Measurements from ENCODE around the gene PRAME. TPM values are rescaled to one million over a fixed set of nuclear protein-coding genes. Genes with fewer than 3 reads are reported as not detected.
A peak's percentile ranks its signal among the peaks of the same experiment; 100 is the strongest.
"Not testable (repeated sequence)": the region's sequence is repeated elsewhere in the genome, so short reads cannot be mapped to it uniquely, and the experiment has no call there.

Gene PRAME
- total RNA-seq, 1 donor from 2014 or later = not detected

GRCh38 chr22:22591348-22592299 is 32.6 kb upstream of the PRAME start:
- Mint-ChIP-seq H3K4me3 (no peak overlapping the region), H3K4me1 (peaks cover 3% of the 10 kb centered on the region), H3K36me3 (ENCODE audit: low read depth) (no peaks in the 10 kb centered on the region), H3K27ac (no peak overlapping the region), H3K9me3 (no peaks in the 10 kb centered on the region), H3K27me3 (peaks cover 17% of the 10 kb centered on the region)
- intact Hi-C loops (cut with micrococcal nuclease) = no loop called here
- DNase-seq = peak; percentile 38

GRCh38 chr22:22590136-22590891 is 31.2 kb upstream of the PRAME start:
- H3K4me3 Mint-ChIP-seq = no peak overlapping the region
- peaks cover 17% of the 10 kb centered on the region for H3K27me3 Mint-ChIP-seq
- no peaks in the 10 kb centered on the region for H3K9me3 Mint-ChIP-seq
- no peaks in the 10 kb centered on the region for H3K36me3 Mint-ChIP-seq (ENCODE audit: low read depth)
- H3K27ac Mint-ChIP-seq = no peak overlapping the region
- peaks cover 3% of the 10 kb centered on the region for H3K4me1 Mint-ChIP-seq
- intact Hi-C loops (cut with micrococcal nuclease) = no loop called here
- DNase-seq = peak; percentile 49

GRCh38 chr22:22588485-22589164 is 29.6 kb upstream of the PRAME start:
- intact Hi-C loops (cut with micrococcal nuclease) = no loop called here
- H3K4me1 Mint-ChIP-seq = peaks cover 2% of the 10 kb centered on the region
- no peaks in the 10 kb centered on the region for H3K36me3 Mint-ChIP-seq (ENCODE audit: low read depth)
- peaks cover 20% of the 10 kb centered on the region for H3K27me3 Mint-ChIP-seq
- DNase-seq = no peak
- H3K4me3 Mint-ChIP-seq = no peak overlapping the region
- H3K27ac Mint-ChIP-seq = no peak overlapping the region
- no peaks in the 10 kb centered on the region for H3K9me3 Mint-ChIP-seq

GRCh38 chr22:22587577-22588188 is 28.6 kb upstream of the PRAME start:
- no peak overlapping the region for H3K4me3 Mint-ChIP-seq
- DNase-seq = peak; percentile 36
- intact Hi-C loops (cut with micrococcal nuclease) = no loop called here
- peaks cover 2% of the 10 kb centered on the region for H3K4me1 Mint-ChIP-seq
- H3K9me3 Mint-ChIP-seq = no peaks in the 10 kb centered on the region
- no peaks in the 10 kb centered on the region for H3K36me3 Mint-ChIP-seq (ENCODE audit: low read depth)
- peaks cover 21% of the 10 kb centered on the region for H3K27me3 Mint-ChIP-seq
- H3K27ac Mint-ChIP-seq = no peak overlapping the region

- intact Hi-C loops (cut with micrococcal nuclease) = no loop called here
- Mint-ChIP-seq H3K9me3 (no peaks in the 10 kb centered on the region), H3K27ac (no peak overlapping the region), H3K4me1 (peaks cover 2% of the 10 kb centered on the region), H3K27me3 (peaks cover 12% of the 10 kb centered on the region), H3K4me3 (no peak overlapping the region), H3K36me3 (ENCODE audit: low read depth) (no peaks in the 10 kb centered on the region)
- DNase-seq = no peak
Measured at GRCh38 chr22:22584722-22585121, 25.7 kb upstream of the PRAME start.

GRCh38 chr22:22583030-22583429 is 24.0 kb upstream of the PRAME start:
- Mint-ChIP-seq H3K36me3 (ENCODE audit: low read depth) (no peaks in the 10 kb centered on the region), H3K4me3 (no peak overlapping the region), H3K27ac (no peak overlapping the region), H3K9me3 (no peaks in the 10 kb centered on the region), H3K4me1 (no peaks in the 10 kb centered on the region), H3K27me3 (peaks cover 10% of the 10 kb centered on the region)
- intact Hi-C loops (cut with micrococcal nuclease) = no loop called here
- no peak for DNase-seq

GRCh38 chr22:22581524-22581923 is 22.5 kb upstream of the PRAME start:
- intact Hi-C loops (cut with micrococcal nuclease); H3K27ac Mint-ChIP-seq; H3K4me1 Mint-ChIP-seq; H3K9me3 Mint-ChIP-seq; H3K4me3 Mint-ChIP-seq; H3K36me3 Mint-ChIP-seq (ENCODE audit: low read depth); DNase-seq: not testable (repeated sequence)
- peaks cover 12% of the 10 kb centered on the region for H3K27me3 Mint-ChIP-seq

GRCh38 chr22:22579869-22580604 is 21.0 kb upstream of the PRAME start:
- no peak overlapping the region for H3K27ac Mint-ChIP-seq
- H3K9me3 Mint-ChIP-seq = no peaks in the 10 kb centered on the region
- H3K4me3 Mint-ChIP-seq = no peak overlapping the region
- intact Hi-C loops (cut with micrococcal nuclease) = loop anchor here (5.0 kb wide), 1 partner anchor 118 kb away; no protein-coding TSS in a partner anchor
- DNase-seq = no peak
- H3K36me3 Mint-ChIP-seq (ENCODE audit: low read depth) = no peaks in the 10 kb centered on the region
- peaks cover 14% of the 10 kb centered on the region for H3K27me3 Mint-ChIP-seq
- H3K4me1 Mint-ChIP-seq = no peaks in the 10 kb centered on the region

- no peaks in the 10 kb centered on the region for H3K36me3 Mint-ChIP-seq (ENCODE audit: low read depth)
- no peaks in the 10 kb centered on the region for H3K9me3 Mint-ChIP-seq
- no peaks in the 10 kb centered on the region for H3K4me1 Mint-ChIP-seq
- peaks cover 20% of the 10 kb centered on the region for H3K27me3 Mint-ChIP-seq
- no peak for DNase-seq
- H3K27ac Mint-ChIP-seq = no peak overlapping the region
- H3K4me3 Mint-ChIP-seq = no peak overlapping the region
- intact Hi-C loops (cut with micrococcal nuclease) = loop anchor here (5.0 kb wide), 1 partner anchor 117 kb away; no protein-coding TSS in a partner anchor
Measured at GRCh38 chr22:22578702-22579424, 19.8 kb upstream of the PRAME start.

GRCh38 chr22:22576989-22577427 is 17.9 kb upstream of the PRAME start:
- intact Hi-C loops (cut with micrococcal nuclease) = loop anchor here (5.0 kb wide), 1 partner anchor 115 kb away; no protein-coding TSS in a partner anchor
- H3K27me3 Mint-ChIP-seq = peaks cover 19% of the 10 kb centered on the region
- H3K27ac Mint-ChIP-seq = no peak overlapping the region
- H3K4me1 Mint-ChIP-seq = no peaks in the 10 kb centered on the region
- DNase-seq = no peak
- H3K4me3 Mint-ChIP-seq = no peak overlapping the region
- H3K36me3 Mint-ChIP-seq (ENCODE audit: low read depth) = no peaks in the 10 kb centered on the region
- no peaks in the 10 kb centered on the region for H3K9me3 Mint-ChIP-seq

GRCh38 chr22:22576244-22576988 is 17.4 kb upstream of the PRAME start:
- no peak overlapping the region for H3K4me3 Mint-ChIP-seq
- intact Hi-C loops (cut with micrococcal nuclease) = loop anchor here (5.0 kb wide), 1 partner anchor 114 kb away; no protein-coding TSS in a partner anchor

GRCh38 chr22:22574361-22574760 is 15.3 kb upstream of the PRAME start:
- no peaks in the 10 kb centered on the region for H3K4me1 Mint-ChIP-seq
- peaks cover 29% of the 10 kb centered on the region for H3K27me3 Mint-ChIP-seq
- intact Hi-C loops (cut with micrococcal nuclease) = no loop called here
- no peak for DNase-seq
- no peaks in the 10 kb centered on the region for H3K9me3 Mint-ChIP-seq
- H3K4me3 Mint-ChIP-seq = no peak overlapping the region
- no peak overlapping the region for H3K27ac Mint-ChIP-seq
- H3K36me3 Mint-ChIP-seq (ENCODE audit: low read depth) = no peaks in the 10 kb centered on the region

More at GRCh38 chr22:22576244-22576988, 17.4 kb upstream of the PRAME start:
- Mint-ChIP-seq H3K27me3 (peaks cover 21% of the 10 kb centered on the region), H3K27ac (no peak overlapping the region), H3K9me3 (no peaks in the 10 kb centered on the region), H3K36me3 (ENCODE audit: low read depth) (no peaks in the 10 kb centered on the region), H3K4me1 (no peaks in the 10 kb centered on the region)
- peak; percentile 75 for DNase-seq

Data from activated CD4-positive, alpha-beta T cell treated with anti-CD3 and anti-CD28 coated beads, Interleukin-2, amount 10 ng/mL, durations not matched to agents 24 days and 14 days (primary cell).